ENCODE measurements around the gene RPH3AL.
"Not testable (repeated sequence)": the region's sequence is repeated elsewhere in the genome, so short reads cannot be mapped to it uniquely, and the experiment has no call there.

GRCh38 chr17:243924-244323 lies 108.7 kb downstream of the RPH3AL start:
- TF ChIP-seq POLR2A (IDR thresholded peaks at IDR 0.05) = not testable (repeated sequence)
- TF ChIP-seq, protein P1, sequence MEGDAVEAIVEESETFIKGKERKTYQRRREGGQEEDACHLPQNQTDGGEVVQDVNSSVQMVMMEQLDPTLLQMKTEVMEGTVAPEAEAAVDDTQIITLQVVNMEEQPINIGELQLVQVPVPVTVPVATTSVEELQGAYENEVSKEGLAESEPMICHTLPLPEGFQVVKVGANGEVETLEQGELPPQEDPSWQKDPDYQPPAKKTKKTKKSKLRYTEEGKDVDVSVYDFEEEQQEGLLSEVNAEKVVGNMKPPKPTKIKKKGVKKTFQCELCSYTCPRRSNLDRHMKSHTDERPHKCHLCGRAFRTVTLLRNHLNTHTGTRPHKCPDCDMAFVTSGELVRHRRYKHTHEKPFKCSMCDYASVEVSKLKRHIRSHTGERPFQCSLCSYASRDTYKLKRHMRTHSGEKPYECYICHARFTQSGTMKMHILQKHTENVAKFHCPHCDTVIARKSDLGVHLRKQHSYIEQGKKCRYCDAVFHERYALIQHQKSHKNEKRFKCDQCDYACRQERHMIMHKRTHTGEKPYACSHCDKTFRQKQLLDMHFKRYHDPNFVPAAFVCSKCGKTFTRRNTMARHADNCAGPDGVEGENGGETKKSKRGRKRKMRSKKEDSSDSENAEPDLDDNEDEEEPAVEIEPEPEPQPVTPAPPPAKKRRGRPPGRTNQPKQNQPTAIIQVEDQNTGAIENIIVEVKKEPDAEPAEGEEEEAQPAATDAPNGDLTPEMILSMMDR (IDR thresholded peaks at IDR 0.05) = not testable (repeated sequence)
